Measurements from ENCODE around the gene FAM162A. TPM values are rescaled to one million over a fixed set of nuclear protein-coding genes. Genes with fewer than 3 reads are reported as not detected.

Gene FAM162A

Small RNA genes within 50 kb of the gene (small RNA-seq; reads per million reads assigned to genes)
- gene AC083798.1 (ENCODE audit: insufficient read depth), result not detected

All from neuronal stem cell (in vitro differentiated cells).